H1 (cell line): ENCODE results near the gene PI4KA. TPM values are rescaled to one million over a fixed set of nuclear protein-coding genes. Genes with fewer than 3 reads are reported as not detected.

Experiments used
- CTCF ChIA-PET: fragments of 300-600 bp; sonication (Branson Sonifier 250); formaldehyde crosslinking; loops from one replicate; lab custom pipeline; 2021; ENCODE audit not compliant: partially characterized antibody; lab: Charles Lee
- POLR2A ChIA-PET: fragments of 300-600 bp; sonication (Branson Sonifier 250); formaldehyde crosslinking; loops from one replicate; lab custom pipeline; 2021; ENCODE audit warnings: inconsistent platforms; ENCODE audit not compliant: partially characterized antibody; lab: Charles Lee
- DNase-seq, 2 experiments: peaks; one replicate each; pipeline versions ENCODE4 v3.0.0 to v3.0.0-alpha.2; 2010 to 2022; ENCODE audit warnings: low spot score in 2 of 2, low read depth in 1 of 2, mixed read lengths in 1 of 2
- FAIRE-seq: peaks from 2 replicates; lab custom pipeline; 2011; peaks lifted over from hg19 to GRCh38; lab: Jason Lieb, UNC
- H2AFZ ChIP-seq: 2 replicates; pipeline ENCODE4 v1.8.1; 2012; ENCODE audit warnings: low read length, inconsistent platforms
- H2AK5ac ChIP-seq: 2 replicates; pipeline ENCODE4 v1.6.1; 2013; ENCODE audit warnings: low read depth, low read length
- H2BK120ac ChIP-seq: replicated peaks from 2 replicates; pipeline ENCODE3; 2013; ENCODE audit warnings: low read depth, low read length, inconsistent platforms
- H2BK12ac ChIP-seq: 2 replicates; pipeline ENCODE4 v1.6.1; 2013; ENCODE audit warnings: low read depth, low read length
- H2BK15ac ChIP-seq: 2 replicates; pipeline ENCODE4 v1.6.1; 2013; ENCODE audit warnings: low read length
- H2BK20ac ChIP-seq: 2 replicates; pipeline ENCODE4 v1.6.1; 2013; ENCODE audit warnings: low read length
- H2BK5ac ChIP-seq: 2 replicates; pipeline ENCODE4 v1.6.1; 2013; ENCODE audit warnings: low read depth, low read length
- H3K14ac ChIP-seq: 2 replicates; pipeline ENCODE4 v1.6.1; 2013; ENCODE audit warnings: inconsistent platforms; ENCODE audit not compliant: insufficient read length
- H3K18ac ChIP-seq: 2 replicates; pipeline ENCODE4 v1.6.1; 2013; ENCODE audit warnings: low read length; ENCODE audit errors: extremely low read depth
- H3K23ac ChIP-seq: 2 replicates; pipeline ENCODE4 v1.6.1; 2013; ENCODE audit warnings: inconsistent platforms; ENCODE audit not compliant: insufficient read length
- H3K23me2 ChIP-seq: 2 replicates; pipeline ENCODE4 v1.6.1; 2013; ENCODE audit warnings: low read depth, low read length
- H3K27ac ChIP-seq: 2 replicates; pipeline ENCODE4 v1.6.1; 2011; ENCODE audit warnings: low read depth, low read length, inconsistent platforms
- H3K27me3 ChIP-seq, 4 experiments: replicated peaks in 1 of 4; 1 replicate in 1 of 4; 2 replicates in 3 of 4; pipeline versions ENCODE4 v1.6.1 to v1.8.1; 2011 to 2013; ENCODE audit warnings: low read length in 3 of 4, mild to moderate bottlenecking in 3 of 4, inconsistent platforms in 2 of 4, mixed read lengths in 2 of 4, moderate library complexity in 1 of 4; ENCODE audit not compliant: control insufficient read depth in 3 of 4, insufficient read depth in 3 of 4; ENCODE audit errors: extremely low read depth in 1 of 4
- H3K36me3 ChIP-seq, 4 experiments: 2 replicates each; pipeline versions ENCODE4 v1.6.1 to v1.8.1; 2011 to 2013; ENCODE audit warnings: mild to moderate bottlenecking in 4 of 4, low read length in 3 of 4, moderate library complexity in 2 of 4, control low read depth in 1 of 4, inconsistent platforms in 1 of 4; ENCODE audit not compliant: insufficient read depth in 4 of 4, control insufficient read depth in 2 of 4
- H3K4ac ChIP-seq: replicated peaks from 2 replicates; pipeline ENCODE3; 2013; ENCODE audit warnings: low read length, low read depth, mixed read lengths, inconsistent platforms; ENCODE audit not compliant: insufficient read length
- H3K4me1 ChIP-seq, 4 experiments: replicated peaks in 1 of 4; 1 replicate in 1 of 4; 2 replicates in 3 of 4; pipeline versions ENCODE4 v1.6.1 to v1.8.1; 2011 to 2013; ENCODE audit warnings: low read length in 3 of 4, inconsistent platforms in 2 of 4, mixed read lengths in 1 of 4; ENCODE audit not compliant: insufficient read depth in 4 of 4, control insufficient read depth in 3 of 4
- H3K4me2 ChIP-seq, 2 experiments: 2 replicates each; pipeline versions ENCODE4 v1.6.1 to v1.8.1; 2011 to 2013; ENCODE audit warnings: low read depth in 2 of 2, low read length in 2 of 2, control low read depth in 1 of 2, inconsistent platforms in 1 of 2, mild to moderate bottlenecking in 1 of 2; ENCODE audit not compliant: insufficient read depth in 1 of 2
- H3K4me3 ChIP-seq, 4 experiments: fragments of 200-600, 300-600 bp in 1 of 4; sonication (generic), shearing (Covaris generic), sonication (Bioruptor Twin) in 1 of 4; 2 replicates each; pipeline versions ENCODE4 v1.5.1 to v1.8.1; 2011 to 2016; ENCODE audit warnings: low read length in 4 of 4, low read depth in 3 of 4, control low read depth in 2 of 4, inconsistent platforms in 2 of 4, mild to moderate bottlenecking in 2 of 4, mixed read lengths in 1 of 4, moderate library complexity in 1 of 4; ENCODE audit not compliant: insufficient read depth in 2 of 4; ENCODE audit errors: extremely low read depth in 1 of 4
- H3K56ac ChIP-seq: replicated peaks from 2 replicates; pipeline ENCODE3; 2013; ENCODE audit warnings: low read depth, mild to moderate bottlenecking, mixed read lengths, low read length, inconsistent platforms; ENCODE audit not compliant: insufficient read length
- H3K79me1 ChIP-seq: 2 replicates; pipeline ENCODE4 v1.6.1; 2013; ENCODE audit warnings: low read depth, low read length, control low read depth
- H3K79me2 ChIP-seq, 2 experiments: 2 replicates each; pipeline versions ENCODE4 v1.6.1 to v1.8.1; 2012 to 2013; ENCODE audit warnings: low read length in 2 of 2, mild to moderate bottlenecking in 2 of 2, inconsistent platforms in 1 of 2; ENCODE audit not compliant: insufficient read depth in 2 of 2, control insufficient read depth in 1 of 2
- H3K9ac ChIP-seq, 4 experiments: replicated peaks in 1 of 4; 1 replicate in 1 of 4; 2 replicates in 3 of 4; pipeline versions ENCODE4 v1.6.1 to v1.8.1; 2011 to 2013; ENCODE audit warnings: low read depth in 3 of 4, low read length in 3 of 4, control low read depth in 2 of 4, mild to moderate bottlenecking in 2 of 4, moderate library complexity in 2 of 4, inconsistent platforms in 1 of 4; ENCODE audit errors: extremely low read depth in 1 of 4
- H3K9me3 ChIP-seq, 2 experiments: 2 replicates each; pipeline versions ENCODE4 v1.6.1 to v1.8.1; 2012 to 2013; ENCODE audit warnings: mild to moderate bottlenecking in 2 of 2, moderate library complexity in 2 of 2, control low read depth in 1 of 2, inconsistent platforms in 1 of 2, low read depth in 1 of 2, low read length in 1 of 2, mixed read lengths in 1 of 2; ENCODE audit not compliant: insufficient read depth in 2 of 2
- H4K20me1 ChIP-seq, 2 experiments: replicated peaks in 1 of 2; 2 replicates each; pipeline versions ENCODE3 to v1.8.1; 2011 to 2013; ENCODE audit warnings: inconsistent platforms in 2 of 2, low read length in 2 of 2, mild to moderate bottlenecking in 1 of 2; ENCODE audit not compliant: insufficient read depth in 2 of 2, control insufficient read depth in 1 of 2
- H4K5ac ChIP-seq: 2 replicates; pipeline ENCODE4 v1.6.1; 2013; ENCODE audit warnings: low read length, low read depth, mixed read lengths, inconsistent platforms; ENCODE audit not compliant: insufficient read length
- H4K8ac ChIP-seq: 2 replicates; pipeline ENCODE4 v1.8.0; 2013; ENCODE audit warnings: mild to moderate bottlenecking, moderate library complexity, low read length, inconsistent platforms; ENCODE audit not compliant: insufficient read depth; ENCODE audit errors: extremely low read depth
- H4K91ac ChIP-seq: replicated peaks from 2 replicates; pipeline ENCODE3; 2013; ENCODE audit warnings: low read length, mixed read lengths, inconsistent platforms; ENCODE audit not compliant: insufficient read length
- FOSL1 ChIP-seq: IDR thresholded peaks from 2 replicates; pipeline ENCODE4 v1.6.1; 2011; ENCODE audit warnings: mild to moderate bottlenecking, low read depth, low read length, moderate library complexity; ENCODE audit not compliant: insufficient read depth
- GABPA ChIP-seq: IDR thresholded peaks from 2 replicates; pipeline ENCODE4 v1.6.1; 2011; ENCODE audit warnings: mild to moderate bottlenecking, low read length, moderate library complexity, borderline replicate concordance; ENCODE audit not compliant: insufficient read depth
- RAD21 ChIP-seq, 2 experiments: IDR thresholded peaks in 1 of 2; conservative IDR thresholded peaks in 1 of 2; 2 replicates each; pipeline ENCODE4 v1.6.1; 2011; ENCODE audit warnings: low read depth in 2 of 2, low read length in 2 of 2, improper control_type of control experiment in 1 of 2, inconsistent platforms in 1 of 2, mild to moderate bottlenecking in 1 of 2, moderate library complexity in 1 of 2
- WGBS, 2 experiments: shearing (Covaris generic) in 1 of 2; methylation state at CpG; one replicate each; pipeline versions ENCODE4 v1.1.6 to v1.1.7; 2013 to 2015; ENCODE audit warnings: low lambda C conversion rate in 2 of 2, mixed read lengths in 2 of 2, inconsistent platforms in 1 of 2, low coverage in 1 of 2, missing lambda C conversion rate in 1 of 2; ENCODE audit not compliant: insufficient replicate concordance in 2 of 2, insufficient coverage in 1 of 2, insufficient read length in 1 of 2; ENCODE audit errors: extremely low coverage in 1 of 2, missing lambda C conversion rate in 1 of 2; 5-methylcytosine and 5-hydroxymethylcytosine counted together
- polyA plus RNA-seq, 7 experiments: library from polyadenylated mRNA; depleted of rRNA in 3 of 7; stranded (reverse) in 5 of 7; unstranded in 2 of 7; fragments of >200 nt in 5 of 7; fragments of 200-250 nt in 2 of 7; gene quantifications; 1 replicate in 5 of 7; 2 replicates in 1 of 7; 4 replicates in 1 of 7; pipeline versions ENCODE4 v1.2.1 to v1.2.3, GENCODE V29; 2011 to 2013; ENCODE audit warnings: missing spikeins in 2 of 7, mixed read lengths in 2 of 7
- total RNA-seq: library from RNA; stranded (reverse); fragmentation: NEBNext Ultra II Directional; extraction: Animal tissue kit (Norgen Biotek cat#: 25700); gene quantifications from 2 replicates; pipeline ENCODE4 v1.2.1, GENCODE V29; 2021

Gene PI4KA
- total and polyA plus RNA-seq, 2 of the 8 experiments (the other 6 are each of a cell fraction or from before 2014, with no cell fraction given) = 22.5 to 37.7 TPM

DNA sequence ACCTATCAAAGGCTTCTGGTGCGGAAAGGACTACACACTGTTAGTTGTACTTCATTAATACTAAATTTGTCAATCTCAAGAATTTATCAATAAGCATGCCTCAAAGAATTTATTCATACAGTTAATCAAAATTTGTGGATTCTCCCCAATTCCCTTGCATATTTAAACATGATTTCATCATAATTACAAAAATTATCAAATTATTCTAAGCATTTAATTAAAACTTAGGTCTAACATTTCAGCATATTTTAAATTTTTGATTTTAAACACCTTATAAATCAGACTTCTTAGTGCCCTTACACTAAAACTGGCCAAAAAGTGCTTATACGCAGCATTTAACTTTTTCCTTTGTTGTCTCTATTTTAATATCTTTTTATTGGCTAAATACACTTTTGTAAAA is 98.5 kb downstream of the PI4KA start:
- no peaks in the 10 kb centered on the region for H3K27me3 ChIP-seq
- H3K9me3 ChIP-seq = no peaks in the 10 kb centered on the region
- no peak overlapping the region for H3K4me2 ChIP-seq
- H3K79me1 ChIP-seq = no peaks in the 10 kb centered on the region
- no peak overlapping the region for H3K9ac ChIP-seq
- H2BK15ac ChIP-seq = no peak overlapping the region
- ChIA-PET POLR2A (no interaction called here), CTCF (interaction anchor here (1.5 to 3.3 kb wide), 2 partner anchors 10 to 24 kb away, joined by 3 to 22 read pairs; no protein-coding TSS in a partner anchor)
- no peaks in the 10 kb centered on the region for H3K23me2 ChIP-seq
- H3K36me3 ChIP-seq = peaks cover 0 to 8% (median 3%) of the 10 kb centered on the region in 4 experiments; a peak in 4 of 8 replicates
- no peak overlapping the region for H3K18ac ChIP-seq
- no peaks in the 10 kb centered on the region for H3K4me1 ChIP-seq
- DNase-seq (no peak), FAIRE-seq (no peak)
- H3K27ac ChIP-seq = no peak overlapping the region
- H4K8ac ChIP-seq = no peak overlapping the region
- H3K4me3 ChIP-seq = no peak overlapping the region
- no peaks in the 10 kb centered on the region for H3K79me2 ChIP-seq
- TF ChIP-seq RAD21 (IDR thresholded peaks at IDR 0.05 in 1 of 2, conservative IDR thresholded peaks at IDR 0.05 in 1 of 2; ENCODE audit: low read depth in 2 of 2, low read length in 2 of 2) (no peak), FOSL1 (no peak), GABPA (no peak)
- H4K5ac ChIP-seq = no peak overlapping the region
- no peak overlapping the region for H3K56ac ChIP-seq
- no peak overlapping the region for H3K14ac ChIP-seq
- peaks cover 2 to 4% of the 10 kb centered on the region in 2 experiments for H4K20me1 ChIP-seq
- H2AK5ac ChIP-seq = no peak overlapping the region
- no peak overlapping the region for H2BK120ac ChIP-seq
- H2BK20ac ChIP-seq = no peak overlapping the region
- no peak overlapping the region for H2BK12ac ChIP-seq
- no peak overlapping the region for H3K23ac ChIP-seq
- H3K4ac ChIP-seq = no peak overlapping the region
- H4K91ac ChIP-seq = no peak overlapping the region
- no peak overlapping the region for H2BK5ac ChIP-seq
- WGBS, 2 experiments = 96% methylated on average over 2 of the region's 2 CpGs; no CpG with 5 or more reads in 1 of the 2 experiments
- H2AFZ ChIP-seq = no peak overlapping the region
